Neural progenitor cell (in vitro differentiated cells): ENCODE results near the gene SMIM11. TPM values are rescaled to one million over a fixed set of nuclear protein-coding genes. Genes with fewer than 3 reads are reported as not detected.
"Not testable (repeated sequence)": the region's sequence is repeated elsewhere in the genome, so short reads cannot be mapped to it uniquely, and the experiment has no call there.

ENCODE experiments used
- DNase-seq: peaks from one replicate; pipeline ENCODE4 v3.0.0-alpha.2; 2016; ENCODE audit warnings: low spot score
- H2AFZ ChIP-seq: fragments of 200-600 bp; sonication (generic); replicated peaks from 2 replicates; pipeline ENCODE4 v1.6.1; 2016; ENCODE audit warnings: antibody characterized with exemption
- H3F3A ChIP-seq: fragments of 200-600 bp; sonication (generic); 2 replicates; pipeline ENCODE4 v1.6.1; 2016; ENCODE audit warnings: antibody characterized with exemption, low read depth
- H3K27ac ChIP-seq: fragments of 200-600 bp; sonication (generic); 2 replicates; pipeline ENCODE4 v1.5.1; 2016; ENCODE audit warnings: mild to moderate bottlenecking
- H3K27me3 ChIP-seq: fragments of 200-600 bp; sonication (generic); 2 replicates; pipeline ENCODE4 v1.6.1; 2016; ENCODE audit warnings: mild to moderate bottlenecking, moderate library complexity
- H3K36me3 ChIP-seq: fragments of 200-600 bp; sonication (generic); 2 replicates; pipeline ENCODE4 v1.5.1; 2016
- H3K4me1 ChIP-seq: fragments of 200-600 bp; sonication (generic); 2 replicates; pipeline ENCODE4 v1.6.1; 2016; ENCODE audit warnings: mixed run types
- H3K4me2 ChIP-seq: fragments of 200-600 bp; sonication (generic); 2 replicates; pipeline ENCODE4 v1.6.1; 2016
- H3K4me3 ChIP-seq: fragments of 200-600 bp; sonication (generic); 2 replicates; pipeline ENCODE4 v1.5.1; 2016
- H3K79me2 ChIP-seq: fragments of 200-600 bp; sonication (generic); 2 replicates; pipeline ENCODE4 v1.6.1; 2016; ENCODE audit warnings: low read depth
- H3K9ac ChIP-seq: fragments of 200-600 bp; sonication (generic); 2 replicates; pipeline ENCODE4 v1.6.1; 2016
- H3K9me3 ChIP-seq: fragments of 200-600 bp; sonication (generic); 2 replicates; pipeline ENCODE4 v1.5.1; 2016; ENCODE audit warnings: low read depth
- H4K20me1 ChIP-seq: fragments of 200-600 bp; sonication (generic); 2 replicates; pipeline ENCODE4 v1.6.1; 2016; ENCODE audit warnings: low read depth
- H3K27ac Mint-ChIP-seq: 3 replicates; pipeline ENCODE4 v1.8.0; 2021; ENCODE audit warnings: mixed read lengths
- H3K27me3 Mint-ChIP-seq: 2 replicates; pipeline ENCODE4 v1.8.0; 2022; ENCODE audit warnings: low read depth, mild to moderate bottlenecking, inconsistent platforms, moderate library complexity, mixed read lengths; ENCODE audit not compliant: insufficient read depth
- H3K36me3 Mint-ChIP-seq: 3 replicates; pipeline ENCODE4 v1.8.0; 2021; ENCODE audit warnings: mixed read lengths
- H3K4me1 Mint-ChIP-seq: 3 replicates; pipeline ENCODE4 v1.8.0; 2021; ENCODE audit warnings: mixed read lengths
- H3K4me3 Mint-ChIP-seq: 3 replicates; pipeline ENCODE4 v1.8.0; 2021; ENCODE audit warnings: mild to moderate bottlenecking, moderate library complexity, mixed read lengths
- H3K9me3 Mint-ChIP-seq: 3 replicates; pipeline ENCODE4 v1.8.0; 2020; ENCODE audit warnings: mixed read lengths
- total RNA-seq: library from RNA; depleted of rRNA; stranded (reverse); fragments of >200 nt; gene quantifications from 2 replicates; pipeline ENCODE4 v1.2.3, GENCODE V29; 2015; ENCODE audit warnings: low replicate concordance

Gene SMIM11
- total RNA-seq, 1 donor from 2014 or later = 4.8 TPM

DNA sequence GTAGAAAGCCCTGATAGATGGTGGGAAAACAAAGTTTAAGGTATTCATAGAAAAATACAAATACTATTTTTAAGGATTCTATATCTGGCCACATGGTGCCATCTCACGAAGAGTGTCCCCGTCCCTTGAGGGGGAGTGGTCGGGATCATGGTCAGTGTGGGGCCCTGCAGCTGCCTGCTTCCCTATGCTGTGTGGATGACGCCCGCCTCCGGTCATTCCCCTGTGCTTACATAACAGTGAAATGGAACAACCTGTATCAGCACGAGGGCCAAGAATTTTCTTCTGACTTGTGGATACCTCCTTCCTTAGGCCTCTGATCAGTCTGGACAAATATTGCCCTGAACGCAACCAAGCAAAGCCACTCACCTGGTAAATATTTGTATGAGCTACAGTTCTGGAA, 52.0 kb downstream of the SMIM11 start:
- not testable (repeated sequence) for H3K4me1 ChIP-seq, H3K79me2 ChIP-seq, H3K27me3 ChIP-seq, H3K9me3 ChIP-seq, H3K9ac ChIP-seq, H3K4me3 ChIP-seq, H3K4me3 Mint-ChIP-seq, H3K36me3 ChIP-seq, H4K20me1 ChIP-seq, H3F3A ChIP-seq, H3K4me2 ChIP-seq, H3K27ac ChIP-seq, DNase-seq, H3K9me3 Mint-ChIP-seq, H3K27me3 Mint-ChIP-seq, H2AFZ ChIP-seq, H3K4me1 Mint-ChIP-seq, H3K36me3 Mint-ChIP-seq, H3K27ac Mint-ChIP-seq

GRCh38 chr21:34428441-34428840, 53.1 kb downstream of the SMIM11 start:
- not testable (repeated sequence) for H3K4me1 Mint-ChIP-seq, H3K4me3 Mint-ChIP-seq, H3K9me3 Mint-ChIP-seq, H2AFZ ChIP-seq, H3K36me3 Mint-ChIP-seq, H3K27ac Mint-ChIP-seq, DNase-seq, H3K79me2 ChIP-seq, H3K9me3 ChIP-seq, H3K4me3 ChIP-seq, H3K27ac ChIP-seq, H3K36me3 ChIP-seq, H3F3A ChIP-seq, H3K4me2 ChIP-seq, H3K9ac ChIP-seq, H3K27me3 ChIP-seq, H3K4me1 ChIP-seq, H3K27me3 Mint-ChIP-seq, H4K20me1 ChIP-seq

DNA sequence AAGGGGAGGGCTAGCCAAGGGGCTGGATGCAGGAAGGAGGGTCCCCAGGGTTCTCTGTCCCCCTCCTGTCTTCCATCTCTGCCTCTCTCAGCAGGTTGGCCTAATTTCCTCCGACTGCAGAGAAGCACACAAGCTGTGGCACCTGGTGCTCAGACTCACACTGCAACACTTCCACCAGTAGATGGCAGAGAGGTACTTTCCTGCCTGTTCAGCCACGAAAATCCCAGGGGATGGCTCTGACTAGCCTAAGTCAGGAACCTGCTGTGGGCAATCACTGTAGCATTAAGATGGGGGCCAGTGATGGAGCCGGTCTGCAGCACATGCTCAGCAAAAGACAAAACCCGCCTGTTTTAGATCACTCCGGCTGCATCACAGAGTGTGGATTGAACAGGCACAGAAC, 54.4 kb downstream of the SMIM11 start:
- not testable (repeated sequence) for H3K79me2 ChIP-seq, H4K20me1 ChIP-seq, H3K36me3 ChIP-seq, H3K9me3 Mint-ChIP-seq, H3K4me1 ChIP-seq, H3K27me3 ChIP-seq, H3K4me3 ChIP-seq, H3K27ac ChIP-seq, H3K27ac Mint-ChIP-seq, H3F3A ChIP-seq, H3K4me2 ChIP-seq, H3K9me3 ChIP-seq, H3K36me3 Mint-ChIP-seq, DNase-seq, H3K4me3 Mint-ChIP-seq, H3K9ac ChIP-seq, H3K27me3 Mint-ChIP-seq, H3K4me1 Mint-ChIP-seq, H2AFZ ChIP-seq

Other genes with a start within 250 kb of the SMIM11 start
- 0.19 TPM in 1 of 2 replicates, not detected in the other for gene KCNE2, start 11.5 kb upstream of the SMIM11 start, total RNA-seq
- not detected in 2 replicates for gene SMIM34, start 48.4 kb downstream of the SMIM11 start, total RNA-seq
- gene KCNE1, start 136.7 kb downstream of the SMIM11 start, total RNA-seq = not detected in 2 replicates
- 6.5 and 6.9 TPM in 2 replicates for gene RCAN1, start 239.6 kb downstream of the SMIM11 start, total RNA-seq